Endothelial cell of umbilical vein (primary cell): ENCODE measurements around the gene GPATCH2L. TPM values are rescaled to one million over a fixed set of nuclear protein-coding genes. Genes with fewer than 3 reads are reported as not detected.

Experiments used
- BruUV-seq: library from RNA; stranded (reverse); fragments of 400-500 nt; replicated peaks from 2 replicates; lab custom pipeline; 2021; lab: Mats Ljungman, UMichigan
- CTCF ChIA-PET: fragments of 300-600, 350-600 bp; sonication (Branson Sonifier 250); formaldehyde crosslinking; loops from one replicate; lab custom pipeline; 2021; ENCODE audit warnings: antibody characterized with exemption, inconsistent platforms; lab: Charles Lee
- POLR2A ChIA-PET: fragments of 300-600, 350-600 bp; sonication (Branson Sonifier 250); formaldehyde crosslinking; loops from one replicate; lab custom pipeline; 2021; ENCODE audit warnings: antibody characterized with exemption, inconsistent platforms; lab: Charles Lee
- DNase-seq: peaks from one replicate; pipeline ENCODE4 v3.0.0-alpha.2; 2011; ENCODE audit warnings: low read depth, low spot score
- FAIRE-seq: peaks from 2 replicates; lab custom pipeline; 2011; peaks lifted over from hg19 to GRCh38; lab: Jason Lieb, UNC
- H2AFZ ChIP-seq: 2 replicates; pipeline ENCODE4 v1.6.0; 2012; ENCODE audit warnings: low read depth, low read length, control low read depth, inconsistent platforms
- H3K27ac ChIP-seq: 2 replicates; pipeline ENCODE4 v1.5.1; 2011; ENCODE audit warnings: low read depth, mild to moderate bottlenecking, control low read depth, low read length, moderate library complexity; ENCODE audit not compliant: insufficient read depth
- H3K27me3 ChIP-seq, 2 experiments: 2 replicates each; pipeline versions ENCODE4 v1.6.0 to v1.6.1; 2011; ENCODE audit warnings: low read length in 2 of 2, mixed read lengths in 1 of 2; ENCODE audit not compliant: control insufficient read depth in 2 of 2, insufficient read depth in 2 of 2
- H3K36me3 ChIP-seq, 2 experiments: 2 replicates in 1 of 2; 3 replicates in 1 of 2; pipeline ENCODE4 v1.5.1; 2011; ENCODE audit warnings: low read length in 2 of 2, mild to moderate bottlenecking in 1 of 2, moderate library complexity in 1 of 2; ENCODE audit not compliant: control insufficient read depth in 2 of 2, insufficient read depth in 2 of 2; ENCODE audit errors: extremely low read depth in 1 of 2
- H3K4me1 ChIP-seq: 3 replicates; pipeline ENCODE4 v1.5.1; 2011; ENCODE audit warnings: mild to moderate bottlenecking, low read length; ENCODE audit not compliant: control insufficient read depth, insufficient read depth; ENCODE audit errors: extremely low read depth
- H3K4me2 ChIP-seq: 2 replicates; pipeline ENCODE4 v1.6.1; 2011; ENCODE audit warnings: low read length, control low read depth, mixed read lengths; ENCODE audit not compliant: insufficient read depth
- H3K4me3 ChIP-seq, 3 experiments: fragments of 200-600 bp in 1 of 3; sonication (generic), shearing (Covaris generic) in 1 of 3; replicated peaks in 1 of 3; 2 replicates each; pipeline ENCODE4 v1.5.1; 2011 to 2016; ENCODE audit warnings: control low read depth in 3 of 3, low read length in 3 of 3, mild to moderate bottlenecking in 2 of 3, inconsistent platforms in 1 of 3, low read depth in 1 of 3, moderate library complexity in 1 of 3; ENCODE audit not compliant: insufficient read depth in 1 of 3
- H3K79me2 ChIP-seq: 2 replicates; pipeline ENCODE4 v1.6.0; 2012; ENCODE audit warnings: low read length, inconsistent platforms; ENCODE audit not compliant: control insufficient read depth, insufficient read depth
- H3K9ac ChIP-seq: replicated peaks from 2 replicates; pipeline ENCODE3; 2011; ENCODE audit warnings: low read length, control low read depth; ENCODE audit not compliant: insufficient read depth; ENCODE audit errors: extremely low read depth
- H3K9me1 ChIP-seq: replicated peaks from 3 replicates; pipeline ENCODE4 v1.6.0; 2011; ENCODE audit warnings: mild to moderate bottlenecking, low read length; ENCODE audit not compliant: control insufficient read depth, insufficient read depth; ENCODE audit errors: extremely low read depth
- H3K9me3 ChIP-seq: replicated peaks from 2 replicates; pipeline ENCODE4 v1.5.1; 2012; ENCODE audit warnings: low read length, inconsistent platforms; ENCODE audit not compliant: control insufficient read depth, insufficient read depth
- H4K20me1 ChIP-seq: replicated peaks from 2 replicates; pipeline ENCODE3; 2011; ENCODE audit warnings: mild to moderate bottlenecking, low read length; ENCODE audit not compliant: control insufficient read depth, insufficient read depth; ENCODE audit errors: extremely low read depth
- CTCF ChIP-seq, 2 donors: IDR thresholded peaks; 1 replicate in 1 of 2; 2 replicates in 1 of 2; pipeline ENCODE4 v1.5.1; 2011; ENCODE audit warnings: low read length in 2 of 2, mild to moderate bottlenecking in 2 of 2, moderate library complexity in 2 of 2, control low read depth in 1 of 2, inconsistent platforms in 1 of 2, low read depth in 1 of 2; ENCODE audit not compliant: insufficient read depth in 1 of 2; ENCODE audit errors: extremely low read depth in 1 of 2
- EZH2 ChIP-seq: IDR thresholded peaks from 2 replicates; pipeline ENCODE4 v1.6.1; 2012; ENCODE audit warnings: borderline replicate concordance, low read depth, mild to moderate bottlenecking, moderate library complexity, low read length, inconsistent platforms; ENCODE audit not compliant: severe bottlenecking
- FOS ChIP-seq: IDR thresholded peaks from 2 replicates; pipeline ENCODE4 v1.6.1; 2011; ENCODE audit warnings: mild to moderate bottlenecking, low read length, moderate library complexity, borderline replicate concordance; ENCODE audit not compliant: insufficient read depth
- GATA2 ChIP-seq: IDR thresholded peaks from 2 replicates; pipeline ENCODE4 v1.7.0; 2011; ENCODE audit warnings: low read depth, mild to moderate bottlenecking, moderate library complexity, mixed read lengths, low read length; ENCODE audit not compliant: insufficient read length, insufficient read depth
- dilution Hi-C: fragments of 300-500 bp; cut with MboI; formaldehyde crosslinking; loops from one replicate; pipeline ENCODE4 v1.15.0; 2019; ENCODE audit warnings: low sequenced_read_pairs; ENCODE audit not compliant: extremely low pct_ligation_motif_present
- intact Hi-C: fragments of 100-400 bp; cut with micrococcal nuclease; formaldehyde crosslinking; loops from one replicate; pipeline ENCODE4 v1.10.0; 2022
- polyA plus RNA-seq, 4 experiments: library from polyadenylated mRNA; depleted of rRNA in 3 of 4; stranded (reverse) in 3 of 4; unstranded in 1 of 4; fragments of >200 nt; gene quantifications; 2 replicates each; pipeline versions ENCODE4 v1.2.1 to v1.2.3, GENCODE V29; 2011 to 2012; ENCODE audit warnings: missing spikeins in 1 of 4
- total RNA-seq: library from RNA; stranded (reverse); gene quantifications from 2 replicates; pipeline ENCODE4 v1.2.3, GENCODE V29; 2021

The GPATCH2L gene
- total and polyA plus RNA-seq, 2 donors (not counting 3 experiments of a cell fraction or from before 2014, with no cell fraction given): 23.3 to 40.0 TPM

DNA sequence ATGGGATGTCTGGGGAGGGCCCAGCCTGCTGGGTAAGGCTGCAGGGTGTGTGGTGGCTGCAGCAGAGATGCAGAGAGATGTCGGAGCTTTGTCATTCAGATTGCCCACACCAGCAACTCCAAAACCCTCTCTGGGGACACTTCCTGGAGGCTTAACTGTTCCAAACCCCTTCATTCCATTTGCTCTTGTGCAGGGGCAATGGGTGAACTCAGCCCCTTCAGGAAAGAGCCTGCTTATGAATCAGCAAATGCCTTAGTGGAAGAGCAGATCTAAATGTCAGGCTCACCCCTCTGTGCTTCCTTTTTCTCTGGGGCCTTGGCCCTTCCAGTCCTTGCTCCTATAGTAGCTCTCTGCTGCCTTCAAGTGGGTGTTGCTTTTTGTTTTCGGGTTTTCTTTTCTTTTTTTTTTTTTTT, 36.7 kb upstream of the GPATCH2L start:
- no peaks in the 10 kb centered on the region for H3K4me1 ChIP-seq
- no peak overlapping the region for H3K9ac ChIP-seq
- H3K4me2 ChIP-seq: no peak overlapping the region
- H2AFZ ChIP-seq: no peak overlapping the region
- ChIA-PET CTCF (interaction anchor here (0.8 kb wide), 1 partner anchor 263 kb away, joined by 3 read pairs; no protein-coding TSS in a partner anchor), POLR2A (no interaction called here)
- no TSS peak for BruUV-seq
- intact Hi-C loops (no loop called here), dilution Hi-C loops (no loop called here)
- H3K36me3 ChIP-seq: no peaks in the 10 kb centered on the region
- no peaks in the 10 kb centered on the region for H3K9me1 ChIP-seq
- H3K27ac ChIP-seq: no peak overlapping the region
- FAIRE-seq: no peak
- peaks cover 4 to 10% of the 10 kb centered on the region in 2 experiments for H3K27me3 ChIP-seq
- no peaks in the 10 kb centered on the region for H4K20me1 ChIP-seq
- no peak for DNase-seq
- H3K9me3 ChIP-seq: no peaks in the 10 kb centered on the region
- no peak overlapping the region for H3K4me3 ChIP-seq
- TF ChIP-seq EZH2: no peak
- no peaks in the 10 kb centered on the region for H3K79me2 ChIP-seq

- H3K36me3 ChIP-seq: no peaks in the 10 kb centered on the region
- peaks cover 4 to 10% of the 10 kb centered on the region in 2 experiments for H3K27me3 ChIP-seq
- no peak overlapping the region for H3K4me2 ChIP-seq
- H4K20me1 ChIP-seq: no peaks in the 10 kb centered on the region
- no peak for TF ChIP-seq EZH2
- TF ChIP-seq FOS: no peak
- TF ChIP-seq CTCF (IDR thresholded peaks at IDR 0.05; ENCODE audit: extremely low read depth in 1 of 2, insufficient read depth in 1 of 2, low read depth in 1 of 2, low read length in 2 of 2): no peak
- TF ChIP-seq GATA2: no peak
- H3K27ac ChIP-seq: no peak overlapping the region
- intact Hi-C loops (no loop called here), dilution Hi-C loops (no loop called here)
- POLR2A ChIA-PET: no interaction called here
- H2AFZ ChIP-seq: no peak overlapping the region
- BruUV-seq: no TSS peak
- no peaks in the 10 kb centered on the region for H3K9me1 ChIP-seq
- H3K4me3 ChIP-seq: no peak overlapping the region
- H3K4me1 ChIP-seq: no peaks in the 10 kb centered on the region
- FAIRE-seq: no peak
- CTCF ChIA-PET: no interaction called here
- H3K9me3 ChIP-seq: no peaks in the 10 kb centered on the region
- no peak overlapping the region for H3K9ac ChIP-seq
- no peak for DNase-seq
- H3K79me2 ChIP-seq: no peaks in the 10 kb centered on the region
Observed at GRCh38 chr14:76117789-76118484, 33.8 kb upstream of the GPATCH2L start.
